ENCODE data around the gene SERGEF.

GRCh38 chr11:17752144-17752543 lies 260.7 kb downstream of the SERGEF start:
- TF ChIP-seq CTCF (IDR thresholded peaks at IDR 0.05; ENCODE audit: insufficient read depth, low read length, poor library complexity, severe bottlenecking) = no peak
- TF ChIP-seq EZH2phosphoT487 (conservative IDR thresholded peaks at IDR 0.05; ENCODE audit: low read length) = no peak
